ENCODE measurements around the gene FAP.

GRCh38 chr2:162243715-162244114 is 470 bp upstream of the FAP start:
- TF ChIP-seq EZH2 (IDR thresholded peaks at IDR 0.05; ENCODE audit: low read length, unreplicated experiment) = no peak
- TF ChIP-seq EZH2phosphoT487 (IDR thresholded peaks at IDR 0.05; ENCODE audit: borderline replicate concordance, low read length) = no peak
- no peak for TF ChIP-seq CTCF (conservative IDR thresholded peaks at IDR 0.05; ENCODE audit: low read depth, low read length)
